HEK293 (cell line): ENCODE data around the gene DSCAML1.
A peak's percentile ranks its signal among the peaks of the same experiment; 100 is the strongest.

ENCODE experiments used
- CTCF ChIA-PET: fragments of 350-600 bp; formaldehyde crosslinking; extraction: SDS; loops from one replicate; lab custom pipeline; 2021; ENCODE audit warnings: antibody characterized with exemption; lab: Yijun Ruan, JAX
- POLR2A ChIA-PET: fragments of 300-600 bp; formaldehyde crosslinking; extraction: SDS; loops from one replicate; lab custom pipeline; 2020; ENCODE audit warnings: antibody characterized with exemption, inconsistent platforms; lab: Yijun Ruan, JAX
- H3K27ac ChIP-seq: fragments of 200-500 bp; sonication (Bioruptor generic); 2 replicates; pipeline ENCODE4 v1.5.1; 2014; ENCODE audit warnings: low read depth, low read length, control low read depth, inconsistent platforms; ENCODE audit errors: extremely low read depth
- H3K36me3 ChIP-seq, 2 experiments: fragments of 200-500 bp in 1 of 2; sonication (Bioruptor generic) in 1 of 2; 1 replicate in 1 of 2; 2 replicates in 1 of 2; pipeline ENCODE4 v1.5.1; 2014 to 2017; ENCODE audit warnings: inconsistent platforms in 2 of 2, low read length in 2 of 2; ENCODE audit not compliant: control insufficient read depth in 2 of 2, insufficient read depth in 1 of 2
- H3K4me1 ChIP-seq: fragments of 200-500 bp; sonication (Bioruptor generic); 2 replicates; pipeline ENCODE4 v1.5.1; 2014; ENCODE audit warnings: mild to moderate bottlenecking, low read length, inconsistent platforms; ENCODE audit not compliant: control insufficient read depth, insufficient read depth
- H3K4me3 ChIP-seq: 2 replicates; pipeline ENCODE4 v1.5.1; 2011; ENCODE audit warnings: low read depth, mild to moderate bottlenecking, control low read depth, low read length, moderate library complexity
- H3K9me3 ChIP-seq: fragments of 200-500 bp; sonication (Bioruptor generic); 2 replicates; pipeline ENCODE4 v1.5.1; 2014; ENCODE audit warnings: low read depth, low read length, inconsistent platforms; ENCODE audit not compliant: control insufficient read depth, insufficient read depth
- KLF16 ChIP-seq: fragments of 450-650 bp; formaldehyde crosslinking; IDR thresholded peaks from 2 replicates; pipeline ENCODE4 v1.5.1; 2017; ENCODE audit warnings: missing biosample characterization, missing genetic modification characterization
- OVOL3 ChIP-seq: fragments of 450-650 bp; formaldehyde crosslinking; IDR thresholded peaks from 2 replicates; pipeline ENCODE4 v1.5.1; 2016; ENCODE audit warnings: missing biosample characterization, missing genetic modification characterization
- WT1 ChIP-seq: fragments of 450-650 bp; formaldehyde crosslinking; IDR thresholded peaks from 2 replicates; pipeline ENCODE4 v1.5.1; 2016; ENCODE audit warnings: missing biosample characterization, missing genetic modification characterization
- ZBTB17 ChIP-seq: fragments of 450-650 bp; formaldehyde crosslinking; IDR thresholded peaks from 2 replicates; pipeline ENCODE4 v1.5.1; 2016; ENCODE audit warnings: missing biosample characterization, missing genetic modification characterization
- ZNF202 ChIP-seq: fragments of 450-650 bp; formaldehyde crosslinking; IDR thresholded peaks from 2 replicates; pipeline ENCODE4 v1.5.1; 2016; ENCODE audit warnings: missing biosample characterization, missing genetic modification characterization, borderline replicate concordance
- ZNF248 ChIP-seq: fragments of 450-650 bp; formaldehyde crosslinking; IDR thresholded peaks from 2 replicates; pipeline ENCODE4 v1.5.1; 2017; ENCODE audit warnings: missing biosample characterization, missing genetic modification characterization
- ZNF350 ChIP-seq: fragments of 450-650 bp; formaldehyde crosslinking; IDR thresholded peaks from 2 replicates; pipeline ENCODE4 v1.5.0; 2017; ENCODE audit warnings: missing biosample characterization, mild to moderate bottlenecking, missing genetic modification characterization
- ZNF394 ChIP-seq: fragments of 450-650 bp; formaldehyde crosslinking; IDR thresholded peaks from 2 replicates; pipeline ENCODE4 v1.5.1; 2016; ENCODE audit warnings: missing biosample characterization, missing genetic modification characterization, mild to moderate bottlenecking, moderate library complexity, borderline replicate concordance
- ZNF404 ChIP-seq: fragments of 450-650 bp; formaldehyde crosslinking; IDR thresholded peaks from 2 replicates; pipeline ENCODE4 v1.5.1; 2017; ENCODE audit warnings: missing biosample characterization, missing genetic modification characterization
- ZNF416 ChIP-seq: fragments of 450-650 bp; formaldehyde crosslinking; IDR thresholded peaks from 2 replicates; pipeline ENCODE4 v1.5.1; 2016; ENCODE audit warnings: missing biosample characterization, missing genetic modification characterization
- ZNF530 ChIP-seq: fragments of 450-650 bp; formaldehyde crosslinking; IDR thresholded peaks from 2 replicates; pipeline ENCODE4 v1.5.1; 2016; ENCODE audit warnings: low read depth, missing biosample characterization, missing genetic modification characterization
- ZNF626 ChIP-seq: fragments of 450-650 bp; sonication (Bioruptor Pico); formaldehyde crosslinking; IDR thresholded peaks from 2 replicates; pipeline ENCODE4 v1.5.1; 2018; ENCODE audit warnings: missing biosample characterization, missing genetic modification characterization, inconsistent platforms
- ZNF629 ChIP-seq: fragments of 450-650 bp; formaldehyde crosslinking; IDR thresholded peaks from 2 replicates; pipeline ENCODE4 v1.5.1; 2017; ENCODE audit warnings: missing biosample characterization, missing genetic modification characterization
- TF ChIP-seq, protein P1 (sequence below): fragments of 450-650 bp; IDR thresholded peaks from 2 replicates; pipeline ENCODE4 v1.5.1; 2018; ENCODE audit warnings: missing biosample characterization, missing genetic modification characterization
- TF ChIP-seq, protein P2 (sequence below): fragments of 450-650 bp; formaldehyde crosslinking; IDR thresholded peaks from 2 replicates; pipeline ENCODE4 v1.5.1; 2016; ENCODE audit warnings: missing biosample characterization, missing genetic modification characterization
- TF ChIP-seq, protein P3 (sequence below): sonication (generic); formaldehyde crosslinking; IDR thresholded peaks from 2 replicates; pipeline ENCODE4 v1.8.1; 2022; ENCODE audit warnings: mild to moderate bottlenecking, moderate library complexity, missing genetic modification reagents
- TF ChIP-seq, protein P4 (sequence below): fragments of 450-650 bp; formaldehyde crosslinking; IDR thresholded peaks from 2 replicates; pipeline ENCODE4 v1.5.1; 2016; ENCODE audit warnings: missing biosample characterization, missing genetic modification characterization
- TF ChIP-seq, protein P5 (sequence below): fragments of 450-650 bp; formaldehyde crosslinking; IDR thresholded peaks from 2 replicates; pipeline ENCODE4 v1.5.1; 2016; ENCODE audit warnings: missing biosample characterization, missing genetic modification characterization
- TF ChIP-seq, protein P6 (sequence below): fragments of 450-650 bp; formaldehyde crosslinking; IDR thresholded peaks from 2 replicates; pipeline ENCODE4 v1.5.1; 2017; ENCODE audit warnings: missing biosample characterization, missing genetic modification characterization

Gene DSCAML1

DNA sequence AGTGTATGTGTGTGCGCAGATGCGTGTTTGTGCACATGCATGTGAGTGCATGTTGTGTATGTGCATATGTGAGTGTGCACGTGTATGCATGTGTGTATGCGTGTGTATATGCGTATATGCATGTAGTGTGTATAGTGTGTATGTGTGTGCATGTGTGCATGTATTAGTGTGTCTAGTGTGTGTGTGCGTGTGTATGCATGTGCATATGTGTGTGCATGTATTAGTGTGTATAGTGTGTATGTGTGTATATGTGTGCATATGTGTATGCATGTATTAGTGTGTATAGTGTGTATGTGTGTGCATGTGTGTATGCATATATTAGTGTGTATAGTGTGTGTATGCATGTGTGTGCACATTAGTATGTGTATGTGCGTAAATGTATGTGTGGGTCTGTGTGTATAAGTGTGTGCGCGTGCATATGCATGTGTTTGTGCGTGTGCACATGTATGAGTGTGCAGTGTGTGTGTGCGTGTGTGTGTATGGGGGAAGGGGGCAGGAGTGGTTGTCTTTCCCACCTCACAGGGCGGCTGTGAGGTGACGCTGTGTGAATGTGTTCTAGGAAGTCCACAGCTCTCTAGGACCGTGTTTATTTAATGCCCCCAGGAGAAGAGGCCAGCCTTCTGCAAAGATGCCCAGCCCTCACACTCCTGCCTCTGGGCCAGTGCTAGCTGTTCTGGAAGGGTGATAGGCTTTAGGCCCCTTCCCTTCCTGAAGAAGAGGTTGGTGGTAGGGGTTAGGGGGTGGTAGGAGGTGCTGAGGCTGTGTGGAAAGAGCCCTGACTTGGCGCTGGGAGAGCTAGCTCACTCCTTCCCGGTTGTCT, 354.8 kb downstream of the DSCAML1 start:
- H3K4me3 ChIP-seq = no peak overlapping the region
- CTCF ChIA-PET = interaction anchor here (0.7 to 3.9 kb wide), 5 partner anchors 10 to 377 kb away, joined by 3 to 28 read pairs (median 4); no protein-coding TSS in a partner anchor

DNA sequence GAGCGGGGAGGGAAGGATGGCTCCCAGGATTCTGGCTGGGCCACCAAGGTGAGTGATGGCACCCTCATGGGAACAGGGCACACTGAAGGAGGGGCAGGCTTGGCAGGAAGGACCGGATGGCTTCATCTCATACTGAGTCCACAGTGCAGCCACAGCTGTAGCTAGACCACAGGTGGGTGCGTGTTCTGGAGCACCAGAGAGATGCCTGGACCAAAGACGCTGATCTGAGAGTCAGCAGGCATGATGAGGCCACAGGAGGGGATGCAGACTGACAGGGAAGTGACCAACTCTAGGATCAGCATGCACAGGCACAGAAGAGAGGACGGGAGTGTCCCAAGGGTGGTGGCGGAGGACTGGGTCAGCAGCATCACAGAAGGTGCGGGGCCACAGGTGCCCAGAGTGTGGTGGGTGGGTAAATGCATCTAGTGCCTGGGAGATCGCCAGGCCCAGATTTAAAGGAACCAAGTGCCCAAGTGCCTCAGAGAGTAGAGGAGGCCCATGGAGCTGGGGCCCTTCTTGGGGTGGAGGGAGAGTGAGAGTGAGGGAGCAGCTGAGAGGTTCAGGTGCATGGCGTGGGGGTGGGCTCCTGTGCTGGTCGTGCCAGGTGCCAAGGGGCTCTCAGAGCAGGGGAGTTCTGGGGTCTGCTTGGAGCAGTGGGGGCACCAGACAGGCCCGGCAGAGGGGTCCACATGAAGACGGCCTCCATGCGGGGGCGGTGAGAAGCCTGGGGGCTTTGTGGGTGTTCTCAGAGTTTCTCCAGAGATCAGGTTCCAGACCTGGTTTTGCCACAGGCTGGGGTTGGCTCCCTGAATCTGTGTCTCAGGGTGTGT, 355.7 kb downstream of the DSCAML1 start:
- POLR2A ChIA-PET = no interaction called here
- no peaks in the 10 kb centered on the region for H3K36me3 ChIP-seq
- no peak overlapping the region for H3K27ac ChIP-seq
- H3K4me1 ChIP-seq = no peaks in the 10 kb centered on the region
- CTCF ChIA-PET = interaction anchor here (0.6 to 1.7 kb wide), 3 partner anchors 15 to 378 kb away, joined by 3 to 6 read pairs (median 4); no protein-coding TSS in a partner anchor
- no peaks in the 10 kb centered on the region for H3K9me3 ChIP-seq
- no peak overlapping the region for H3K4me3 ChIP-seq
- TF ChIP-seq ZNF629 (tag by site-specific recombination) (no peak), ZNF404 (tag by site-specific recombination) (no peak), ZNF626 (tag by site-specific recombination) (no peak), ZNF416 (tag by site-specific recombination) (no peak), ZNF394 (tag by site-specific recombination) (no peak), OVOL3 (tag by site-specific recombination) (no peak), ZNF530 (no peak), ZBTB17 (tag by site-specific recombination) (no peak), KLF16 (tag by site-specific recombination) (no peak), ZNF350 (tag by site-specific recombination) (no peak), ZNF248 (no peak), WT1 (tag by site-specific recombination) (no peak)
- TF ChIP-seq, protein P1, sequence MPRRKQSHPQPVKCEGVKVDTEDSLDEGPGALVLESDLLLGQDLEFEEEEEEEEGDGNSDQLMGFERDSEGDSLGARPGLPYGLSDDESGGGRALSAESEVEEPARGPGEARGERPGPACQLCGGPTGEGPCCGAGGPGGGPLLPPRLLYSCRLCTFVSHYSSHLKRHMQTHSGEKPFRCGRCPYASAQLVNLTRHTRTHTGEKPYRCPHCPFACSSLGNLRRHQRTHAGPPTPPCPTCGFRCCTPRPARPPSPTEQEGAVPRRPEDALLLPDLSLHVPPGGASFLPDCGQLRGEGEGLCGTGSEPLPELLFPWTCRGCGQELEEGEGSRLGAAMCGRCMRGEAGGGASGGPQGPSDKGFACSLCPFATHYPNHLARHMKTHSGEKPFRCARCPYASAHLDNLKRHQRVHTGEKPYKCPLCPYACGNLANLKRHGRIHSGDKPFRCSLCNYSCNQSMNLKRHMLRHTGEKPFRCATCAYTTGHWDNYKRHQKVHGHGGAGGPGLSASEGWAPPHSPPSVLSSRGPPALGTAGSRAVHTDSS (tag by site-specific recombination) = no peak
- TF ChIP-seq, protein P2, sequence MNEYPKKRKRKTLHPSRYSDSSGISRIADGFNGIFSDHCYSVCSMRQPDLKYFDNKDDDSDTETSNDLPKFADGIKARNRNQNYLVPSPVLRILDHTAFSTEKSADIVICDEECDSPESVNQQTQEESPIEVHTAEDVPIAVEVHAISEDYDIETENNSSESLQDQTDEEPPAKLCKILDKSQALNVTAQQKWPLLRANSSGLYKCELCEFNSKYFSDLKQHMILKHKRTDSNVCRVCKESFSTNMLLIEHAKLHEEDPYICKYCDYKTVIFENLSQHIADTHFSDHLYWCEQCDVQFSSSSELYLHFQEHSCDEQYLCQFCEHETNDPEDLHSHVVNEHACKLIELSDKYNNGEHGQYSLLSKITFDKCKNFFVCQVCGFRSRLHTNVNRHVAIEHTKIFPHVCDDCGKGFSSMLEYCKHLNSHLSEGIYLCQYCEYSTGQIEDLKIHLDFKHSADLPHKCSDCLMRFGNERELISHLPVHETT (tag by site-specific recombination) = no peak
- TF ChIP-seq, protein P3, sequence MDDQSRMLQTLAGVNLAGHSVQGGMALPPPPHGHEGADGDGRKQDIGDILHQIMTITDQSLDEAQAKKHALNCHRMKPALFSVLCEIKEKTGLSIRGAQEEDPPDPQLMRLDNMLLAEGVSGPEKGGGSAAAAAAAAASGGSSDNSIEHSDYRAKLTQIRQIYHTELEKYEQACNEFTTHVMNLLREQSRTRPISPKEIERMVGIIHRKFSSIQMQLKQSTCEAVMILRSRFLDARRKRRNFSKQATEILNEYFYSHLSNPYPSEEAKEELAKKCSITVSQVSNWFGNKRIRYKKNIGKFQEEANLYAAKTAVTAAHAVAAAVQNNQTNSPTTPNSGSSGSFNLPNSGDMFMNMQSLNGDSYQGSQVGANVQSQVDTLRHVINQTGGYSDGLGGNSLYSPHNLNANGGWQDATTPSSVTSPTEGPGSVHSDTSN (CRISPR knock-in tag) = no peak
- TF ChIP-seq, protein P4, sequence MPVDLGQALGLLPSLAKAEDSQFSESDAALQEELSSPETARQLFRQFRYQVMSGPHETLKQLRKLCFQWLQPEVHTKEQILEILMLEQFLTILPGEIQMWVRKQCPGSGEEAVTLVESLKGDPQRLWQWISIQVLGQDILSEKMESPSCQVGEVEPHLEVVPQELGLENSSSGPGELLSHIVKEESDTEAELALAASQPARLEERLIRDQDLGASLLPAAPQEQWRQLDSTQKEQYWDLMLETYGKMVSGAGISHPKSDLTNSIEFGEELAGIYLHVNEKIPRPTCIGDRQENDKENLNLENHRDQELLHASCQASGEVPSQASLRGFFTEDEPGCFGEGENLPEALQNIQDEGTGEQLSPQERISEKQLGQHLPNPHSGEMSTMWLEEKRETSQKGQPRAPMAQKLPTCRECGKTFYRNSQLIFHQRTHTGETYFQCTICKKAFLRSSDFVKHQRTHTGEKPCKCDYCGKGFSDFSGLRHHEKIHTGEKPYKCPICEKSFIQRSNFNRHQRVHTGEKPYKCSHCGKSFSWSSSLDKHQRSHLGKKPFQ (tag by site-specific recombination) = no peak
- TF ChIP-seq, protein P5, sequence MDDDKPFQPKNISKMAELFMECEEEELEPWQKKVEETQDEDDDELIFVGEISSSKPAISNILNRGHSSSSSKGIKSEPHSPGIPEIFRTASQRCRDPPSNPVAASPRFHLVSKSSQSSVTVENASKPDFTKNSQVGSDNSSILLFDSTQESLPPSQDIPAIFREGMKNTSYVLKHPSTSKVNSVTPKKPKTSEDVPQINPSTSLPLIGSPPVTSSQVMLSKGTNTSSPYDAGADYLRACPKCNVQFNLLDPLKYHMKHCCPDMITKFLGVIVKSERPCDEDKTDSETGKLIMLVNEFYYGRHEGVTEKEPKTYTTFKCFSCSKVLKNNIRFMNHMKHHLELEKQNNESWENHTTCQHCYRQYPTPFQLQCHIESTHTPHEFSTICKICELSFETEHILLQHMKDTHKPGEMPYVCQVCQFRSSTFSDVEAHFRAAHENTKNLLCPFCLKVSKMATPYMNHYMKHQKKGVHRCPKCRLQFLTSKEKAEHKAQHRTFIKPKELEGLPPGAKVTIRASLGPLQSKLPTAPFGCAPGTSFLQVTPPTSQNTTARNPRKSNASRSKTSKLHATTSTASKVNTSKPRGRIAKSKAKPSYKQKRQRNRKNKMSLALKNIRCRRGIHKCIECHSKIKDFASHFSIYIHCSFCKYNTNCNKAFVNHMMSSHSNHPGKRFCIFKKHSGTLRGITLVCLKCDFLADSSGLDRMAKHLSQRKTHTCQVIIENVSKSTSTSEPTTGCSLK (tag by site-specific recombination) = no peak

More for the DNA sequence above, 354.8 kb downstream of the DSCAML1 start:
- H3K36me3 ChIP-seq = no peaks in the 10 kb centered on the region
- POLR2A ChIA-PET = no interaction called here
- no peaks in the 10 kb centered on the region for H3K4me1 ChIP-seq
- no peaks in the 10 kb centered on the region for H3K9me3 ChIP-seq
- TF ChIP-seq, protein P4 (tag by site-specific recombination) = peak; percentile 87; the same call in 1 of the 2 replicates
- TF ChIP-seq ZNF202 (tag by site-specific recombination) = no peak
- TF ChIP-seq, protein P6, sequence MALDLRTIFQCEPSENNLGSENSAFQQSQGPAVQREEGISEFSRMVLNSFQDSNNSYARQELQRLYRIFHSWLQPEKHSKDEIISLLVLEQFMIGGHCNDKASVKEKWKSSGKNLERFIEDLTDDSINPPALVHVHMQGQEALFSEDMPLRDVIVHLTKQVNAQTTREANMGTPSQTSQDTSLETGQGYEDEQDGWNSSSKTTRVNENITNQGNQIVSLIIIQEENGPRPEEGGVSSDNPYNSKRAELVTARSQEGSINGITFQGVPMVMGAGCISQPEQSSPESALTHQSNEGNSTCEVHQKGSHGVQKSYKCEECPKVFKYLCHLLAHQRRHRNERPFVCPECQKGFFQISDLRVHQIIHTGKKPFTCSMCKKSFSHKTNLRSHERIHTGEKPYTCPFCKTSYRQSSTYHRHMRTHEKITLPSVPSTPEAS (tag by site-specific recombination) = peak; percentile 94
- no peak overlapping the region for H3K27ac ChIP-seq
